ENCODE measurements around the gene RNU5B-1. TPM values are rescaled to one million over a fixed set of nuclear protein-coding genes. Genes with fewer than 3 reads are reported as not detected.
"Not testable (repeated sequence)": the region's sequence is repeated elsewhere in the genome, so short reads cannot be mapped to it uniquely, and the experiment has no call there.

Gene RNU5B-1
- total RNA-seq (2014; rRNA removed; shearing (Covaris generic)), result not detected in 2 replicates
- polyA plus RNA-seq (2015; cell fraction: cytosol; rRNA removed), result not detected in 2 replicates
- polyA plus RNA-seq (2015; cell fraction: nucleus; rRNA removed), result not detected in 2 replicates

GRCh38 chr15:65304381-65305149 lies at the start of gene RNU5B-1:
Gene RNU5B-1 (plus strand): TSS chr15:65304677.
- peak; percentile 98 for DNase-seq (ENCODE audit: low read depth, low spot score)
- in situ Hi-C loops (cut with HindIII; ENCODE audit: low pct_unique_long_range_greater_than_20kb, low sequenced_read_pairs), result no loop called here

GRCh38 chr15:65254758-65255157 lies 49.7 kb upstream of the RNU5B-1 start:
- in situ Hi-C loops (cut with HindIII; ENCODE audit: low pct_unique_long_range_greater_than_20kb, low sequenced_read_pairs), result no loop called here
- DNase-seq (ENCODE audit: low read depth, low spot score), result no peak

- DNase-seq (ENCODE audit: low read depth, low spot score), result no peak
- in situ Hi-C loops (cut with HindIII; ENCODE audit: low pct_unique_long_range_greater_than_20kb, low sequenced_read_pairs), result no loop called here
Observed at GRCh38 chr15:65255486-65256140, 48.9 kb upstream of the RNU5B-1 start.

- in situ Hi-C loops (cut with HindIII; ENCODE audit: low pct_unique_long_range_greater_than_20kb, low sequenced_read_pairs), result no loop called here
- no peak for DNase-seq (ENCODE audit: low read depth, low spot score)
Observed at GRCh38 chr15:65258375-65259262, 45.9 kb upstream of the RNU5B-1 start.

GRCh38 chr15:65259367-65259797 lies 45.1 kb upstream of the RNU5B-1 start:
- in situ Hi-C loops (cut with HindIII; ENCODE audit: low pct_unique_long_range_greater_than_20kb, low sequenced_read_pairs), result no loop called here

GRCh38 chr15:65260968-65261367 lies 43.5 kb upstream of the RNU5B-1 start:
- in situ Hi-C loops (cut with HindIII; ENCODE audit: low pct_unique_long_range_greater_than_20kb, low sequenced_read_pairs), result no loop called here

More at GRCh38 chr15:65259367-65259797, 45.1 kb upstream of the RNU5B-1 start:
- no peak for DNase-seq (ENCODE audit: low read depth, low spot score)

GRCh38 chr15:65263313-65263712 lies 41.2 kb upstream of the RNU5B-1 start:
- in situ Hi-C loops (cut with HindIII; ENCODE audit: low pct_unique_long_range_greater_than_20kb, low sequenced_read_pairs), result no loop called here
- no peak for DNase-seq (ENCODE audit: low read depth, low spot score)

More at GRCh38 chr15:65260968-65261367, 43.5 kb upstream of the RNU5B-1 start:
- DNase-seq (ENCODE audit: low read depth, low spot score), result no peak

GRCh38 chr15:65264863-65265430 lies 39.5 kb upstream of the RNU5B-1 start:
- DNase-seq (ENCODE audit: low read depth, low spot score), result no peak
- in situ Hi-C loops (cut with HindIII; ENCODE audit: low pct_unique_long_range_greater_than_20kb, low sequenced_read_pairs), result no loop called here

GRCh38 chr15:65266469-65266868 lies 38.0 kb upstream of the RNU5B-1 start:
- in situ Hi-C loops (cut with HindIII; ENCODE audit: low pct_unique_long_range_greater_than_20kb, low sequenced_read_pairs), result no loop called here
- DNase-seq (ENCODE audit: low read depth, low spot score), result no peak

GRCh38 chr15:65268411-65268810 lies 36.1 kb upstream of the RNU5B-1 start:
- in situ Hi-C loops (cut with HindIII; ENCODE audit: low pct_unique_long_range_greater_than_20kb, low sequenced_read_pairs), result no loop called here
- no peak for DNase-seq (ENCODE audit: low read depth, low spot score)

GRCh38 chr15:65270811-65271545 lies 33.5 kb upstream of the RNU5B-1 start:
- DNase-seq (ENCODE audit: low read depth, low spot score), result peak; percentile 83
- in situ Hi-C loops (cut with HindIII; ENCODE audit: low pct_unique_long_range_greater_than_20kb, low sequenced_read_pairs), result not testable (repeated sequence)

GRCh38 chr15:65275104-65275727 lies 29.3 kb upstream of the RNU5B-1 start:
- DNase-seq (ENCODE audit: low read depth, low spot score), result no peak
- in situ Hi-C loops (cut with HindIII; ENCODE audit: low pct_unique_long_range_greater_than_20kb, low sequenced_read_pairs), result no loop called here

- no peak for DNase-seq (ENCODE audit: low read depth, low spot score)
Observed at GRCh38 chr15:65275728-65276126, 28.8 kb upstream of the RNU5B-1 start.

GRCh38 chr15:65277015-65277414 lies 27.5 kb upstream of the RNU5B-1 start:
- no peak for DNase-seq (ENCODE audit: low read depth, low spot score)
- in situ Hi-C loops (cut with HindIII; ENCODE audit: low pct_unique_long_range_greater_than_20kb, low sequenced_read_pairs), result no loop called here

More at GRCh38 chr15:65275728-65276126, 28.8 kb upstream of the RNU5B-1 start:
- in situ Hi-C loops (cut with HindIII; ENCODE audit: low pct_unique_long_range_greater_than_20kb, low sequenced_read_pairs), result no loop called here

GRCh38 chr15:65278480-65278879 lies 26.0 kb upstream of the RNU5B-1 start:
- DNase-seq (ENCODE audit: low read depth, low spot score), result no peak
- in situ Hi-C loops (cut with HindIII; ENCODE audit: low pct_unique_long_range_greater_than_20kb, low sequenced_read_pairs), result no loop called here

GRCh38 chr15:65285291-65286068 lies 19.0 kb upstream of the RNU5B-1 start:
- no peak for DNase-seq (ENCODE audit: low read depth, low spot score)
- in situ Hi-C loops (cut with HindIII; ENCODE audit: low pct_unique_long_range_greater_than_20kb, low sequenced_read_pairs), result no loop called here

Measured in SK-MEL-5 (cell line).